GM23338 (cell line): ENCODE measurements around the gene CANX.
"Not testable (repeated sequence)": the region's sequence is repeated elsewhere in the genome, so short reads cannot be mapped to it uniquely, and the experiment has no call there.

Experiments
- CREB1 ChIP-seq: fragments of 250-450 bp; sonication (Bioruptor Pico); IDR thresholded peaks from 2 replicates; pipeline ENCODE4 v1.5.0; 2020; ENCODE audit warnings: low read depth, mild to moderate bottlenecking, moderate library complexity
- CTCF ChIP-seq, 2 experiments: fragments of 200-600 bp in 1 of 2; sonication (generic) in 1 of 2; conservative IDR thresholded peaks; 2 replicates each; pipeline versions ENCODE4 v1.5.1 to v1.6.1; 2016 to 2017; ENCODE audit warnings: antibody characterized with exemption in 2 of 2, low read depth in 2 of 2, mild to moderate bottlenecking in 2 of 2, moderate library complexity in 1 of 2
- EZH2 ChIP-seq: fragments of 200-600 bp; sonication (generic); IDR thresholded peaks from one replicate; pipeline ENCODE4 v1.8.0; 2017; ENCODE audit warnings: antibody characterized with exemption, mild to moderate bottlenecking, low read depth; ENCODE audit not compliant: unreplicated experiment
- EZH2phosphoT487 ChIP-seq: fragments of 200-600 bp; sonication (generic); IDR thresholded peaks from one replicate; pipeline ENCODE4 v1.8.1; 2018; ENCODE audit warnings: antibody characterized with exemption; ENCODE audit not compliant: unreplicated experiment
- JUNB ChIP-seq: IDR thresholded peaks from one replicate; pipeline ENCODE4 v1.6.1; 2016; ENCODE audit warnings: antibody characterized with exemption; ENCODE audit not compliant: unreplicated experiment
- NANOG ChIP-seq: IDR thresholded peaks from 2 replicates; pipeline ENCODE4 v1.6.1; 2016; ENCODE audit warnings: antibody characterized with exemption, borderline replicate concordance
- POLR2AphosphoS5 ChIP-seq: IDR thresholded peaks from 2 replicates; pipeline ENCODE4 v1.6.1; 2016; ENCODE audit warnings: antibody characterized with exemption, low read depth
- REST ChIP-seq: IDR thresholded peaks from one replicate; pipeline ENCODE4 v1.6.1; 2018; ENCODE audit warnings: antibody characterized with exemption; ENCODE audit not compliant: unreplicated experiment
- STAT1 ChIP-seq: IDR thresholded peaks from one replicate; pipeline ENCODE4 v1.6.1; 2016; ENCODE audit warnings: antibody characterized with exemption; ENCODE audit not compliant: unreplicated experiment
- ZNF114 ChIP-seq: fragments of 250-450 bp; sonication (Bioruptor Pico); IDR thresholded peaks from 2 replicates; pipeline ENCODE4 v1.5.0; 2020; ENCODE audit warnings: mild to moderate bottlenecking, moderate library complexity
- TF ChIP-seq, protein P1 (sequence below): IDR thresholded peaks from 2 replicates; pipeline ENCODE4 v1.6.1; 2016; ENCODE audit warnings: antibody characterized with exemption
- TF ChIP-seq, protein P2 (sequence below): fragments of 250-450 bp; sonication (Bioruptor Pico); IDR thresholded peaks from 2 replicates; pipeline ENCODE4 v1.5.0; 2020; ENCODE audit warnings: mild to moderate bottlenecking, moderate library complexity

DNA sequence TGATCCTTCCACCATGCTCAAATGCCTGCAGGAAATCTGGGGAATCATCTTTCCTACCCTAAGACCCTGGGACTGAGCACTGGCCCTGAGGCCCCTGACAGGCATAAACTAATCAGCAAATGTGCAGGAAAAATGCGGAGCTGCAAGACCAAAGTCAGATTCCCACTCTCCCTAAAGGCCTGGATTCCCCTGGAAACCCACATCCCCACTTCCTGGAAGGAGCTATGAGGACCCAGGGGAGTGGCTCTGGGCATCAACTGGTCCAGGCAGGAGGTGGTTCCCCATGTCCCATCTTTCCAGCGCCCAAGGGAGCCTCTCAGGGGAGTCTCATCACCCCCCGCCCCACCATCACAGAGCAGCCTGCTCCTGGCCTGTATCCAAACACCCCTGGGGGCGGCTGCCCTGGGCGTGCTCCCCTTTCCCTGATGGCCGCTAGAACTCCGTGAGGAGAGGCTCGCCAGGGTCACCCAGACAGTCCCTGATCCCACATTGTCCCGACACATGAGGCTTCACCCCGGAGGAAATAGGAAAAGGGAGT, 49.5 kb upstream of the CANX start:
- not testable (repeated sequence) for TF ChIP-seq CTCF (conservative IDR thresholded peaks at IDR 0.05; ENCODE audit: low read depth in 2 of 2); POLR2AphosphoS5; REST; CREB1 (CRISPR knock-in tag); EZH2phosphoT487; EZH2; JUNB; ZNF114 (CRISPR knock-in tag); STAT1; NANOG
- TF ChIP-seq, protein P1, sequence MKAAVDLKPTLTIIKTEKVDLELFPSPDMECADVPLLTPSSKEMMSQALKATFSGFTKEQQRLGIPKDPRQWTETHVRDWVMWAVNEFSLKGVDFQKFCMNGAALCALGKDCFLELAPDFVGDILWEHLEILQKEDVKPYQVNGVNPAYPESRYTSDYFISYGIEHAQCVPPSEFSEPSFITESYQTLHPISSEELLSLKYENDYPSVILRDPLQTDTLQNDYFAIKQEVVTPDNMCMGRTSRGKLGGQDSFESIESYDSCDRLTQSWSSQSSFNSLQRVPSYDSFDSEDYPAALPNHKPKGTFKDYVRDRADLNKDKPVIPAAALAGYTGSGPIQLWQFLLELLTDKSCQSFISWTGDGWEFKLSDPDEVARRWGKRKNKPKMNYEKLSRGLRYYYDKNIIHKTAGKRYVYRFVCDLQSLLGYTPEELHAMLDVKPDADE, result not testable (repeated sequence)
- TF ChIP-seq, protein P2, sequence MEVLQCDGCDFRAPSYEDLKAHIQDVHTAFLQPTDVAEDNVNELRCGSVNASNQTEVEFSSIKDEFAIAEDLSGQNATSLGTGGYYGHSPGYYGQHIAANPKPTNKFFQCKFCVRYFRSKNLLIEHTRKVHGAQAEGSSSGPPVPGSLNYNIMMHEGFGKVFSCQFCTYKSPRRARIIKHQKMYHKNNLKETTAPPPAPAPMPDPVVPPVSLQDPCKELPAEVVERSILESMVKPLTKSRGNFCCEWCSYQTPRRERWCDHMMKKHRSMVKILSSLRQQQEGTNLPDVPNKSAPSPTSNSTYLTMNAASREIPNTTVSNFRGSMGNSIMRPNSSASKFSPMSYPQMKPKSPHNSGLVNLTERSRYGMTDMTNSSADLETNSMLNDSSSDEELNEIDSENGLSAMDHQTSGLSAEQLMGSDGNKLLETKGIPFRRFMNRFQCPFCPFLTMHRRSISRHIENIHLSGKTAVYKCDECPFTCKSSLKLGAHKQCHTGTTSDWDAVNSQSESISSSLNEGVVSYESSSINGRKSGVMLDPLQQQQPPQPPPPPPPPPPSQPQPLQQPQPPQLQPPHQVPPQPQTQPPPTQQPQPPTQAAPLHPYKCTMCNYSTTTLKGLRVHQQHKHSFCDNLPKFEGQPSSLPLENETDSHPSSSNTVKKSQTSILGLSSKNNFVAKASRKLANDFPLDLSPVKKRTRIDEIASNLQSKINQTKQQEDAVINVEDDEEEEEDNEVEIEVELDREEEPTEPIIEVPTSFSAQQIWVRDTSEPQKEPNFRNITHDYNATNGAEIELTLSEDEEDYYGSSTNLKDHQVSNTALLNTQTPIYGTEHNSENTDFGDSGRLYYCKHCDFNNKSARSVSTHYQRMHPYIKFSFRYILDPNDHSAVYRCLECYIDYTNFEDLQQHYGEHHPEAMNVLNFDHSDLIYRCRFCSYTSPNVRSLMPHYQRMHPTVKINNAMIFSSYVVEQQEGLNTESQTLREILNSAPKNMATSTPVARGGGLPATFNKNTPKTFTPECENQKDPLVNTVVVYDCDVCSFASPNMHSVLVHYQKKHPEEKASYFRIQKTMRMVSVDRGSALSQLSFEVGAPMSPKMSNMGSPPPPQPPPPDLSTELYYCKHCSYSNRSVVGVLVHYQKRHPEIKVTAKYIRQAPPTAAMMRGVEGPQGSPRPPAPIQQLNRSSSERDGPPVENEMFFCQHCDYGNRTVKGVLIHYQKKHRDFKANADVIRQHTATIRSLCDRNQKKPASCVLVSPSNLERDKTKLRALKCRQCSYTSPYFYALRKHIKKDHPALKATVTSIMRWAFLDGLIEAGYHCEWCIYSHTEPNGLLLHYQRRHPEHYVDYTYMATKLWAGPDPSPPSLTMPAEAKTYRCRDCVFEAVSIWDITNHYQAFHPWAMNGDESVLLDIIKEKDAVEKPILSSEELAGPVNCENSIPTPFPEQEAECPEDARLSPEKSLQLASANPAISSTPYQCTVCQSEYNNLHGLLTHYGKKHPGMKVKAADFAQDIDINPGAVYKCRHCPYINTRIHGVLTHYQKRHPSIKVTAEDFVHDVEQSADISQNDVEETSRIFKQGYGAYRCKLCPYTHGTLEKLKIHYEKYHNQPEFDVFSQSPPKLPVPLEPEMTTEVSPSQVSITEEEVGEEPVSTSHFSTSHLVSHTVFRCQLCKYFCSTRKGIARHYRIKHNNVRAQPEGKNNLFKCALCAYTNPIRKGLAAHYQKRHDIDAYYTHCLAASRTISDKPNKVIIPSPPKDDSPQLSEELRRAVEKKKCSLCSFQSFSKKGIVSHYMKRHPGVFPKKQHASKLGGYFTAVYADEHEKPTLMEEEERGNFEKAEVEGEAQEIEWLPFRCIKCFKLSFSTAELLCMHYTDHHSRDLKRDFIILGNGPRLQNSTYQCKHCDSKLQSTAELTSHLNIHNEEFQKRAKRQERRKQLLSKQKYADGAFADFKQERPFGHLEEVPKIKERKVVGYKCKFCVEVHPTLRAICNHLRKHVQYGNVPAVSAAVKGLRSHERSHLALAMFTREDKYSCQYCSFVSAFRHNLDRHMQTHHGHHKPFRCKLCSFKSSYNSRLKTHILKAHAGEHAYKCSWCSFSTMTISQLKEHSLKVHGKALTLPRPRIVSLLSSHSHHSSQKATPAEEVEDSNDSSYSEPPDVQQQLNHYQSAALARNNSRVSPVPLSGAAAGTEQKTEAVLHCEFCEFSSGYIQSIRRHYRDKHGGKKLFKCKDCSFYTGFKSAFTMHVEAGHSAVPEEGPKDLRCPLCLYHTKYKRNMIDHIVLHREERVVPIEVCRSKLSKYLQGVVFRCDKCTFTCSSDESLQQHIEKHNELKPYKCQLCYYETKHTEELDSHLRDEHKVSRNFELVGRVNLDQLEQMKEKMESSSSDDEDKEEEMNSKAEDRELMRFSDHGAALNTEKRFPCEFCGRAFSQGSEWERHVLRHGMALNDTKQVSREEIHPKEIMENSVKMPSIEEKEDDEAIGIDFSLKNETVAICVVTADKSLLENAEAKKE (CRISPR knock-in tag), result not testable (repeated sequence)
